CD14-positive monocyte (primary cell): Measurements from ENCODE around the gene SLC1A7. TPM values are rescaled to one million over a fixed set of nuclear protein-coding genes. Genes with fewer than 3 reads are reported as not detected.

Experiments used
- DNase-seq, 3 donors: peaks; one replicate each; pipeline ENCODE4 v3.0.0-alpha.2; 2011 to 2022
- H2AFZ ChIP-seq: 2 replicates; pipeline ENCODE4 v1.6.0; 2012; ENCODE audit warnings: mild to moderate bottlenecking, low read depth, low read length, inconsistent platforms; ENCODE audit not compliant: insufficient read depth, poor library complexity, severe bottlenecking
- H3K27ac ChIP-seq, 2 donors: 1 replicate in 1 of 2; 2 replicates in 1 of 2; pipeline ENCODE4 v1.5.1; 2012 to 2013; ENCODE audit warnings: low read length in 2 of 2, control low read depth in 1 of 2, inconsistent platforms in 1 of 2, low read depth in 1 of 2, mild to moderate bottlenecking in 1 of 2
- H3K27me3 ChIP-seq, 2 donors: one replicate each; pipeline versions ENCODE4 v1.6.0 to v1.6.1; 2011 to 2013; ENCODE audit warnings: low read length in 2 of 2; ENCODE audit not compliant: control insufficient read depth in 2 of 2, insufficient read depth in 2 of 2
- H3K36me3 ChIP-seq, 2 donors: replicated peaks in 1 of 2; 1 replicate in 1 of 2; 2 replicates in 1 of 2; pipeline versions ENCODE4 v1.5.1 to v1.6.1; 2012 to 2013; ENCODE audit warnings: low read length in 2 of 2, control low read depth in 1 of 2, inconsistent platforms in 1 of 2, mild to moderate bottlenecking in 1 of 2; ENCODE audit not compliant: insufficient read depth in 2 of 2, control insufficient read depth in 1 of 2
- H3K4me1 ChIP-seq, 2 donors: 1 replicate in 1 of 2; 2 replicates in 1 of 2; pipeline versions ENCODE4 v1.5.1 to v1.6.1; 2012 to 2013; ENCODE audit warnings: low read length in 2 of 2, control low read depth in 1 of 2, inconsistent platforms in 1 of 2, mild to moderate bottlenecking in 1 of 2, moderate library complexity in 1 of 2; ENCODE audit not compliant: insufficient read depth in 2 of 2, control insufficient read depth in 1 of 2
- H3K4me2 ChIP-seq: replicated peaks from 2 replicates; pipeline ENCODE3; 2012; ENCODE audit warnings: low read length, moderate library complexity, mild to moderate bottlenecking; ENCODE audit not compliant: poor library complexity, severe bottlenecking; ENCODE audit errors: extremely low read depth
- H3K4me3 ChIP-seq, 3 experiments: fragments of 200-600 bp in 1 of 3; sonication (generic) in 1 of 3; replicated peaks in 1 of 3; 1 replicate in 2 of 3; 2 replicates in 1 of 3; pipeline ENCODE4 v1.5.1; 2011 to 2013; ENCODE audit warnings: low read length in 3 of 3, mild to moderate bottlenecking in 3 of 3, control low read depth in 2 of 3, low read depth in 2 of 3, inconsistent platforms in 1 of 3, moderate library complexity in 1 of 3
- H3K79me2 ChIP-seq: 2 replicates; pipeline ENCODE4 v1.6.0; 2012; ENCODE audit warnings: mild to moderate bottlenecking, control low read depth, inconsistent platforms, low read length, moderate library complexity; ENCODE audit not compliant: insufficient read depth
- H3K9ac ChIP-seq: 2 replicates; pipeline ENCODE4 v1.6.0; 2017; ENCODE audit warnings: low read length, mild to moderate bottlenecking; ENCODE audit not compliant: insufficient read depth, poor library complexity, severe bottlenecking
- H3K9me3 ChIP-seq, 2 donors: replicated peaks in 1 of 2; 1 replicate in 1 of 2; 2 replicates in 1 of 2; pipeline versions ENCODE4 v1.5.1 to v1.6.1; 2012 to 2013; ENCODE audit warnings: low read length in 2 of 2, control low read depth in 1 of 2; ENCODE audit not compliant: control insufficient read depth in 1 of 2, insufficient read depth in 1 of 2
- H4K20me1 ChIP-seq: 2 replicates; pipeline ENCODE4 v1.6.0; 2012; ENCODE audit warnings: mild to moderate bottlenecking, low read length, control low read depth, moderate library complexity; ENCODE audit not compliant: insufficient read depth
- H3K27ac Mint-ChIP-seq, 7 donors: one replicate each; pipeline ENCODE4 v1.8.0; 2020; ENCODE audit warnings: mild to moderate bottlenecking in 7 of 7, mixed read lengths in 7 of 7, moderate library complexity in 6 of 7, inconsistent platforms in 2 of 7
- H3K27me3 Mint-ChIP-seq, 3 donors: one replicate each; pipeline ENCODE4 v1.8.0; 2021 to 2022; ENCODE audit warnings: low read depth in 3 of 3, mild to moderate bottlenecking in 3 of 3, mixed read lengths in 3 of 3, moderate library complexity in 3 of 3, inconsistent platforms in 1 of 3
- H3K36me3 Mint-ChIP-seq, 2 donors: one replicate each; pipeline ENCODE4 v1.8.0; 2020; ENCODE audit warnings: mixed read lengths in 2 of 2, inconsistent platforms in 1 of 2, mild to moderate bottlenecking in 1 of 2
- H3K4me1 Mint-ChIP-seq: one replicate; pipeline ENCODE4 v1.8.0; 2020; ENCODE audit warnings: mild to moderate bottlenecking, mixed read lengths
- H3K4me3 Mint-ChIP-seq, 2 donors: one replicate each; pipeline ENCODE4 v1.8.0; 2020; ENCODE audit warnings: mild to moderate bottlenecking in 2 of 2, mixed read lengths in 2 of 2, moderate library complexity in 1 of 2
- H3K9me3 Mint-ChIP-seq, 7 donors: one replicate each; pipeline ENCODE4 v1.8.0; 2020 to 2022; ENCODE audit warnings: mixed read lengths in 7 of 7, mild to moderate bottlenecking in 6 of 7, moderate library complexity in 6 of 7, inconsistent platforms in 2 of 7
- WGBS: methylation state at CpG from one replicate; pipeline ENCODE4 v1.1.5; 2013; ENCODE audit warnings: missing lambda C conversion rate; ENCODE audit not compliant: insufficient coverage; 5-methylcytosine and 5-hydroxymethylcytosine counted together
- intact Hi-C, 2 donors: fragments of 100-400 bp; cut with micrococcal nuclease; formaldehyde crosslinking; loops; one replicate each; pipeline versions ENCODE4 v1.15.0 to v1.15.1; 2023
- polyA plus RNA-seq, 3 donors: library from polyadenylated mRNA; depleted of rRNA in 1 of 3; unstranded in 2 of 3; stranded (reverse) in 1 of 3; fragments of 300-500 nt in 2 of 3; fragments of >200 nt in 1 of 3; fragmentation: Illumina TruSeq in 2 of 3; gene quantifications; 1 replicate in 2 of 3; 2 replicates in 1 of 3; pipeline ENCODE4 v1.2.3, GENCODE V29; 2012 to 2021
- TF ChIP-seq, protein P1 (sequence below): fragments of 200-600 bp; IDR thresholded peaks from one replicate; pipeline ENCODE4 v1.8.0; 2022; ENCODE audit warnings: antibody characterized with exemption, mild to moderate bottlenecking

SLC1A7 gene
- polyA plus RNA-seq, 3 donors: not detected

DNA sequence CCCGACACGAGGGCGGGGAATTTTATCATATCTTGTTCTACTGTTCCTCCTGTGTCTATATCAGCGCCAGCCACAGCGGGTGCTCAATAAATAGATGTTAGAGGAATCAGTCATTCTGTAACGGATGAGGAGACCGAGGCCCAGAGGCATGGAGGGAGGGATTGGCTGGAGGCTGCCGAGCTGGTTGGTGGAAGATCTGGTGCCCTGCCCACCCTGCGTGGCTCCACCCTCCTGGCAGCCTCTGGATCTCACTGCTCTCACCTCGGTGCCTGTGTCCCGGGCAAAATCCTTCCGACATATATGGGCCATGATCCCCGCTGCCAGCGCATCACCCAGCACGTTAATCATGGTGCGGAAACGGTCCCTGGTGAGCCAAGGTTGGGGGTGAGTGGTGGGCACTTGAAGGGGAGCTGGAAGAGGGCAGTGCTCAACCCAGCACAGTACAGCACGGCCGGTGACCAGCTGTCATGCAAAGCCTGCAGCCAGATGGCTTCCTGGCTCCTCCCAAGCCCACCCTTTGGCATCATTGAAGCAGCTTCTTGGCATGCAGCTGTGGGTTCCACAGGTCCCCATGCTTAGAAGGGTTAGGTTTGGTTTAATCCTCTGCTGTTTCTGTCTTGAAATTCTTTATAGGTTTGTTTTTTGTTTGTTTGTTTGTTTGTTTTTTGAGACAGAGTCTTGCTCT is 53.7 kb downstream of the SLC1A7 start:
- Histone ChIP-seq H4K20me1 (no peaks in the 10 kb centered on the region), H3K27me3 (no peaks in the 10 kb centered on the region), H3K79me2 (no peaks in the 10 kb centered on the region), H3K9me3 (no peaks in the 10 kb centered on the region), H3K9ac (no peak overlapping the region), H3K36me3 (no peaks in the 10 kb centered on the region), H2AFZ (no peak overlapping the region), H3K4me1 (no peaks in the 10 kb centered on the region), H3K4me3 (no peak overlapping the region), H3K4me2 (no peak overlapping the region), H3K27ac (no peak overlapping the region)
- no peak for DNase-seq
- Mint-ChIP-seq H3K9me3 (no peaks in the 10 kb centered on the region), H3K36me3 (no peaks in the 10 kb centered on the region), H3K27ac (no peak overlapping the region), H3K4me3 (no peak overlapping the region), H3K4me1 (peaks cover 7% of the 10 kb centered on the region), H3K27me3 (peaks cover 0 to 4% (median 2%) of the 10 kb centered on the region in 3 donors)
- 92% methylated on average over 12 of the region's 19 CpGs for WGBS
- intact Hi-C loops: no loop called here
- TF ChIP-seq, protein P1, sequence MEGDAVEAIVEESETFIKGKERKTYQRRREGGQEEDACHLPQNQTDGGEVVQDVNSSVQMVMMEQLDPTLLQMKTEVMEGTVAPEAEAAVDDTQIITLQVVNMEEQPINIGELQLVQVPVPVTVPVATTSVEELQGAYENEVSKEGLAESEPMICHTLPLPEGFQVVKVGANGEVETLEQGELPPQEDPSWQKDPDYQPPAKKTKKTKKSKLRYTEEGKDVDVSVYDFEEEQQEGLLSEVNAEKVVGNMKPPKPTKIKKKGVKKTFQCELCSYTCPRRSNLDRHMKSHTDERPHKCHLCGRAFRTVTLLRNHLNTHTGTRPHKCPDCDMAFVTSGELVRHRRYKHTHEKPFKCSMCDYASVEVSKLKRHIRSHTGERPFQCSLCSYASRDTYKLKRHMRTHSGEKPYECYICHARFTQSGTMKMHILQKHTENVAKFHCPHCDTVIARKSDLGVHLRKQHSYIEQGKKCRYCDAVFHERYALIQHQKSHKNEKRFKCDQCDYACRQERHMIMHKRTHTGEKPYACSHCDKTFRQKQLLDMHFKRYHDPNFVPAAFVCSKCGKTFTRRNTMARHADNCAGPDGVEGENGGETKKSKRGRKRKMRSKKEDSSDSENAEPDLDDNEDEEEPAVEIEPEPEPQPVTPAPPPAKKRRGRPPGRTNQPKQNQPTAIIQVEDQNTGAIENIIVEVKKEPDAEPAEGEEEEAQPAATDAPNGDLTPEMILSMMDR: no peak

DNA sequence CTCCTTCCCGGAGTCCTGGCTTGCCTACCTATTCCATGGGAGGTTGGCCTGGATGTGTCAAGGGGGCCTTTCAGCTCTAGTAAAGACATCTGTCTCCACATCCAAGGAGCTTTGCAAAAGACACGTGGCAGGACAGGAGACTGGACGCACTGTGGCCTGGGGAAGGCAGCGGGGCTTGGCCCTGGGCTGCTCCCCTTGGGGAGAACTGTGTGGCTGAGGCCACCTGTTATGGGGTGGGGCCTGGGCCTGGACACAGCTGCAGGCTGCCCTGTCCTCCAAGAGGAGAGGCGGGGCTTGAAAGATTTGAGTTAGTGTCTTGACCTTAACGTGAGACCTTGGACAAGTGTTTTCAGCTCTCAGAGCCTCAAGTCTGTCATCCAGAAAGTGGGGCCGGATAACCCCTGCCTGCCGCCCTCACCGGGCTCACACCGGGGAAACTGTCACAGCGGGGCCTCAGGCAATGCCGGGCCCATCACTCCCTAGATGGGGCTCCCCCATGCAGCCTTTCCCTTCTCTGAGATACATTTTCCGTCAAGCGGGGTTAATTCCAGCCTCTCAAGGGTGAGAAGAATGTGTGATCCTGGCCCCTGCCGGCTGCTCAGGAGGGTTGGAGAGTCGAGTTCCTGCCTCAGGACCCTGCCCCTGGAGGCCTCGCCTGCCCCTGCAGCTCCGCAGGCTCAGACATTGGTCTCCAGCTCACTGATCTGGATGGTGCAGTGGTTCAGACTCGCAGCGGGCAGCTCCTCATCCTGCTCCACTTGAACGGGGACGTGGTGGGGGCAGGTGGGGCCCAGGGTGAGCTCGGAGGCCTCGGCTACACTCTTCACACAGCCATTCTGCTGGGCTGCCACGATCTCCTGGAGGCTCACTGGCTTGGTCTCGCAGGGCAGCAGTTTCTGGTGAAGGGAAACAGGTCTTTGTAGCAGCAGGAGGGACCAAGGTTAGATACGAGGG is 54.8 kb downstream of the SLC1A7 start:
- no peaks in the 10 kb centered on the region for H3K9me3 Mint-ChIP-seq
- no peaks in the 10 kb centered on the region for H3K36me3 ChIP-seq
- no peaks in the 10 kb centered on the region for H3K79me2 ChIP-seq
- H3K4me2 ChIP-seq: no peak overlapping the region
- H3K4me3 Mint-ChIP-seq: no peak overlapping the region
- H3K9me3 ChIP-seq: no peaks in the 10 kb centered on the region
- no peak overlapping the region for H3K27ac ChIP-seq
- WGBS: 93% methylated on average over 23 of the region's 27 CpGs
- DNase-seq: no peak
- no peak overlapping the region for H2AFZ ChIP-seq
- intact Hi-C loops: no loop called here
- H3K4me1 ChIP-seq: no peaks in the 10 kb centered on the region
- H3K4me1 Mint-ChIP-seq: peaks cover 7% of the 10 kb centered on the region
- H3K4me3 ChIP-seq: no peak overlapping the region
- H3K27me3 ChIP-seq: no peaks in the 10 kb centered on the region
- peaks cover 0 to 7% (median 2%) of the 10 kb centered on the region in 3 donors for H3K27me3 Mint-ChIP-seq
- TF ChIP-seq, protein P1: no peak
- no peak overlapping the region for H3K27ac Mint-ChIP-seq
- H3K9ac ChIP-seq: no peak overlapping the region
- no peaks in the 10 kb centered on the region for H3K36me3 Mint-ChIP-seq
- no peaks in the 10 kb centered on the region for H4K20me1 ChIP-seq
